Activated effector memory CD4-positive, alpha-beta T cell treated with Interleukin-2 at 50 U/mL for 16 hours (primary cell): Measurements from ENCODE around the gene SNX27.
"Not testable (repeated sequence)": the region's sequence is repeated elsewhere in the genome, so short reads cannot be mapped to it uniquely, and the experiment has no call there.

ENCODE experiments used
- DNase-seq: peaks from one replicate; pipeline ENCODE4 v3.0.0-alpha.2; 2020

SNX27 gene

GRCh38 chr1:151643085-151643484 is 31.2 kb downstream of the SNX27 start:
- DNase-seq = not testable (repeated sequence)

GRCh38 chr1:151644001-151644400 is 32.2 kb downstream of the SNX27 start:
- DNase-seq = no peak

- DNase-seq = no peak
Measured at GRCh38 chr1:151653397-151653796, 41.5 kb downstream of the SNX27 start.

GRCh38 chr1:151655371-151655770 is 43.5 kb downstream of the SNX27 start:
- no peak for DNase-seq

- DNase-seq = no peak
Measured at GRCh38 chr1:151661751-151662150, 49.9 kb downstream of the SNX27 start.

GRCh38 chr1:151668090-151668489 is 56.2 kb downstream of the SNX27 start:
- no peak for DNase-seq

- DNase-seq = not testable (repeated sequence)
Measured at GRCh38 chr1:151670036-151670675, 58.3 kb downstream of the SNX27 start.

GRCh38 chr1:151673407-151673806 is 61.6 kb downstream of the SNX27 start:
- DNase-seq = no peak

GRCh38 chr1:151680391-151680790 is 68.5 kb downstream of the SNX27 start:
- DNase-seq = no peak

GRCh38 chr1:151680826-151681225 is 69.0 kb downstream of the SNX27 start:
- no peak for DNase-seq

GRCh38 chr1:151681923-151682322 is 70.1 kb downstream of the SNX27 start:
- DNase-seq = no peak

GRCh38 chr1:151682901-151683300 is 71.1 kb downstream of the SNX27 start:
- not testable (repeated sequence) for DNase-seq

GRCh38 chr1:151684128-151684527 is 72.3 kb downstream of the SNX27 start:
- DNase-seq = no peak

- no peak for DNase-seq
Measured at GRCh38 chr1:151686561-151686960, 74.7 kb downstream of the SNX27 start.

- no peak for DNase-seq
Measured at GRCh38 chr1:151689494-151689893, 77.6 kb downstream of the SNX27 start.

GRCh38 chr1:151692226-151692625 is 80.4 kb downstream of the SNX27 start:
- DNase-seq = no peak

GRCh38 chr1:151693057-151693651 is 81.3 kb downstream of the SNX27 start:
- DNase-seq = no peak

GRCh38 chr1:151701515-151701914 is 89.7 kb downstream of the SNX27 start:
- DNase-seq = no peak

GRCh38 chr1:151702936-151703335 is 91.1 kb downstream of the SNX27 start:
- no peak for DNase-seq

GRCh38 chr1:151703813-151704212 is 92.0 kb downstream of the SNX27 start:
- no peak for DNase-seq

- DNase-seq = no peak
Measured at GRCh38 chr1:151704246-151704645, 92.4 kb downstream of the SNX27 start.

GRCh38 chr1:151705146-151705545 is 93.3 kb downstream of the SNX27 start:
- DNase-seq = no peak

- no peak for DNase-seq
Measured at GRCh38 chr1:151705753-151706463, 94.1 kb downstream of the SNX27 start.
